ENCODE data around the gene C1QTNF9B. TPM values are rescaled to one million over a fixed set of nuclear protein-coding genes. Genes with fewer than 3 reads are reported as not detected.
A peak's percentile ranks its signal among the peaks of the same experiment; 100 is the strongest.

The C1QTNF9B gene
- total RNA-seq, 1 experiment from 2014 or later: not detected

GRCh38 chr13:23848646-23849141 lies 48.6 kb downstream of the C1QTNF9B start:
- H3K36me3 ChIP-seq (ENCODE audit: control insufficient read depth, insufficient read depth, low read length): no peaks in the 10 kb centered on the region

GRCh38 chr13:23848019-23848418 lies 49.3 kb downstream of the C1QTNF9B start:
- H3K27me3 Mint-ChIP-seq (ENCODE audit: insufficient read depth, unreplicated experiment): no peaks in the 10 kb centered on the region
- no peaks in the 10 kb centered on the region for H3K27me3 ChIP-seq (replicated peaks; ENCODE audit: control insufficient read depth, insufficient read depth, low read length)
- H3K4me1 Mint-ChIP-seq (ENCODE audit: low read depth, unreplicated experiment): peaks cover 24% of the 10 kb centered on the region
- ChIA-PET CTCF (interaction anchor here (0.6 kb wide), 1 partner anchor 107 kb away, joined by 3 read pairs; no protein-coding TSS in a partner anchor), POLR2A (interaction anchor here (0.7 kb wide), 1 partner anchor 9 kb away, joined by 10 read pairs; no protein-coding TSS in a partner anchor)
- no peaks in the 10 kb centered on the region for H3K9me3 Mint-ChIP-seq (ENCODE audit: unreplicated experiment)
- H3K9me3 ChIP-seq: no peaks in the 10 kb centered on the region
- intact Hi-C loops (cut with micrococcal nuclease; ENCODE audit: unreplicated experiment): no loop called here
- TF ChIP-seq CTCF (IDR thresholded peaks at IDR 0.05; ENCODE audit: insufficient read depth in 1 of 2, low read depth in 1 of 2, low read length in 1 of 2, severe bottlenecking in 1 of 2, unreplicated experiment in 1 of 2): no peak
- BruUV-seq (replicated peaks): no TSS peak
- no peak overlapping the region for H3K4me3 ChIP-seq (ENCODE audit: low read depth, low read length)
- peaks cover 15% of the 10 kb centered on the region for H3K4me1 ChIP-seq
- H3K36me3 Mint-ChIP-seq (ENCODE audit: insufficient read depth, unreplicated experiment): peaks cover 5% of the 10 kb centered on the region
- DNase-seq: no peak
- no peaks in the 10 kb centered on the region for H3K36me3 ChIP-seq (ENCODE audit: control insufficient read depth, insufficient read depth, low read length)
- H3K4me3 Mint-ChIP-seq (ENCODE audit: unreplicated experiment): no peak overlapping the region
- no peak overlapping the region for H3K27ac Mint-ChIP-seq (ENCODE audit: unreplicated experiment)

More at GRCh38 chr13:23848646-23849141, 48.6 kb downstream of the C1QTNF9B start:
- Histone ChIP-seq H3K4me3 (ENCODE audit: low read depth, low read length) (no peak overlapping the region), H3K9me3 (no peaks in the 10 kb centered on the region), H3K27me3 (replicated peaks; ENCODE audit: control insufficient read depth, insufficient read depth, low read length) (no peaks in the 10 kb centered on the region), H3K4me1 (peaks cover 15% of the 10 kb centered on the region)
- H3K36me3 Mint-ChIP-seq (ENCODE audit: insufficient read depth, unreplicated experiment): peaks cover 8% of the 10 kb centered on the region
- no peak for TF ChIP-seq CTCF (IDR thresholded peaks at IDR 0.05; ENCODE audit: insufficient read depth in 1 of 2, low read depth in 1 of 2, low read length in 1 of 2, severe bottlenecking in 1 of 2, unreplicated experiment in 1 of 2)
- DNase-seq: no peak
- intact Hi-C loops (cut with micrococcal nuclease; ENCODE audit: unreplicated experiment): no loop called here
- no peaks in the 10 kb centered on the region for H3K9me3 Mint-ChIP-seq (ENCODE audit: unreplicated experiment)
- H3K4me1 Mint-ChIP-seq (ENCODE audit: low read depth, unreplicated experiment): peaks cover 21% of the 10 kb centered on the region
- no peak overlapping the region for H3K27ac Mint-ChIP-seq (ENCODE audit: unreplicated experiment)
- H3K27me3 Mint-ChIP-seq (ENCODE audit: insufficient read depth, unreplicated experiment): no peaks in the 10 kb centered on the region
- BruUV-seq (replicated peaks): no TSS peak
- H3K4me3 Mint-ChIP-seq (ENCODE audit: unreplicated experiment): no peak overlapping the region
- ChIA-PET POLR2A (no interaction called here), CTCF (no interaction called here)

GRCh38 chr13:23847497-23847896 lies 49.8 kb downstream of the C1QTNF9B start:
- Mint-ChIP-seq H3K27ac (ENCODE audit: unreplicated experiment) (peak overlapping the region; percentile 9), H3K36me3 (ENCODE audit: insufficient read depth, unreplicated experiment) (peaks cover 5% of the 10 kb centered on the region), H3K4me1 (ENCODE audit: low read depth, unreplicated experiment) (peaks cover 24% of the 10 kb centered on the region), H3K9me3 (ENCODE audit: unreplicated experiment) (no peaks in the 10 kb centered on the region), H3K27me3 (ENCODE audit: insufficient read depth, unreplicated experiment) (no peaks in the 10 kb centered on the region), H3K4me3 (ENCODE audit: unreplicated experiment) (no peak overlapping the region)
- TF ChIP-seq CTCF (IDR thresholded peaks at IDR 0.05; ENCODE audit: insufficient read depth in 1 of 2, low read depth in 1 of 2, low read length in 1 of 2, severe bottlenecking in 1 of 2, unreplicated experiment in 1 of 2): no peak
- Histone ChIP-seq H3K4me3 (ENCODE audit: low read depth, low read length) (no peak overlapping the region), H3K36me3 (ENCODE audit: control insufficient read depth, insufficient read depth, low read length) (0 out of 2 replicates have a peak, but pooled peaks cover under 1% of the 10 kb centered on the region), H3K27me3 (replicated peaks; ENCODE audit: control insufficient read depth, insufficient read depth, low read length) (no peaks in the 10 kb centered on the region), H3K4me1 (peaks cover 15% of the 10 kb centered on the region), H3K9me3 (no peaks in the 10 kb centered on the region)
- peak in 1 of 2 experiments; percentile 24 for DNase-seq
- intact Hi-C loops (cut with micrococcal nuclease; ENCODE audit: unreplicated experiment): no loop called here
- no TSS peak for BruUV-seq (replicated peaks)
- ChIA-PET POLR2A (interaction anchor here (0.7 kb wide), 1 partner anchor 9 kb away, joined by 10 read pairs; no protein-coding TSS in a partner anchor), CTCF (interaction anchor here (0.6 kb wide), 1 partner anchor 106 kb away, joined by 3 read pairs; no protein-coding TSS in a partner anchor)

All from Caco-2 (cell line).